GM12892 (cell line): ENCODE results near the gene AKR1C2.

Experiments
- POLR2A ChIP-seq: IDR thresholded peaks from 2 replicates; pipeline ENCODE4 v1.6.1; 2011; ENCODE audit warnings: low read depth, low read length, control low read depth
- POLR2AphosphoS5 ChIP-seq: IDR thresholded peaks from 2 replicates; pipeline ENCODE4 v1.6.1; 2011; ENCODE audit warnings: low read depth, low read length, control low read depth
- TAF1 ChIP-seq: IDR thresholded peaks from 2 replicates; pipeline ENCODE4 v1.6.1; 2011; ENCODE audit warnings: low read depth, mild to moderate bottlenecking, control low read depth, low read length, borderline replicate concordance

GRCh38 chr10:4953405-4953804 is 50.3 kb downstream of the AKR1C2 start:
- TF ChIP-seq POLR2A (no peak), POLR2AphosphoS5 (no peak), TAF1 (no peak)
